ENCODE results near the gene TENM4. TPM values are rescaled to one million over a fixed set of nuclear protein-coding genes. Genes with fewer than 3 reads are reported as not detected.

Gene TENM4
- total RNA-seq, 1 experiment from 2014 or later = 25.0 TPM

DNA sequence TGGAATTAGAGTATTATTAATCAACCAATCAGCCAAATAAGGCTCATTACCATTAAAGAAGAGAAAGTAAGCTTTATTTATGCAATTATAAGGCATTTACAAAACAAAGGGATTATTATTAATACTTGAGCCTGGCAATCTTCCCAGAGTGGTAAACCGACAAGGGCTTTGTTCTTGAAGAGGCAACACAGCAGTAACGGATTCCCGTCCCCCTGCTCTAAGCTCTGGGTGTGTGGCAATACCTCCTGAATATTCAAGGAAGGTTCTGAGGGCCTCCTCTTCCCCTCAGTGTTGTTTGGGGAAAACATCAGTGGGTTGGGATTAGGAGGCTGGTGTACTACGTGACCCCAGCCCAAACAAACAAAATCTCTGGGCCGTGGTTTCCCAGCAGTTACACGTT, 176.5 kb downstream of the TENM4 start (continued):
- TF ChIP-seq SOX15 (CRISPR knock-in tag; IDR thresholded peaks at IDR 0.05) = no peak
- TF ChIP-seq GTF2I (CRISPR knock-in tag; conservative IDR thresholded peaks at IDR 0.05) = no peak
- TF ChIP-seq RORB (CRISPR knock-in tag; IDR thresholded peaks at IDR 0.05) = no peak

- Mint-ChIP-seq H3K36me3 (no peaks in the 10 kb centered on the region), H3K4me3 (no peak overlapping the region), H3K27me3 (ENCODE audit: low read depth) (no peaks in the 10 kb centered on the region), H3K9me3 (no peaks in the 10 kb centered on the region), H3K27ac (no peak overlapping the region), H3K4me1 (peaks cover 25% of the 10 kb centered on the region)
- CTCF ChIA-PET = no interaction called here
- DNase-seq (ENCODE audit: low spot score) (no peak), ATAC-seq (peak; percentile 62)
- POLR2A ChIA-PET = no interaction called here
- TF ChIP-seq, protein P1, sequence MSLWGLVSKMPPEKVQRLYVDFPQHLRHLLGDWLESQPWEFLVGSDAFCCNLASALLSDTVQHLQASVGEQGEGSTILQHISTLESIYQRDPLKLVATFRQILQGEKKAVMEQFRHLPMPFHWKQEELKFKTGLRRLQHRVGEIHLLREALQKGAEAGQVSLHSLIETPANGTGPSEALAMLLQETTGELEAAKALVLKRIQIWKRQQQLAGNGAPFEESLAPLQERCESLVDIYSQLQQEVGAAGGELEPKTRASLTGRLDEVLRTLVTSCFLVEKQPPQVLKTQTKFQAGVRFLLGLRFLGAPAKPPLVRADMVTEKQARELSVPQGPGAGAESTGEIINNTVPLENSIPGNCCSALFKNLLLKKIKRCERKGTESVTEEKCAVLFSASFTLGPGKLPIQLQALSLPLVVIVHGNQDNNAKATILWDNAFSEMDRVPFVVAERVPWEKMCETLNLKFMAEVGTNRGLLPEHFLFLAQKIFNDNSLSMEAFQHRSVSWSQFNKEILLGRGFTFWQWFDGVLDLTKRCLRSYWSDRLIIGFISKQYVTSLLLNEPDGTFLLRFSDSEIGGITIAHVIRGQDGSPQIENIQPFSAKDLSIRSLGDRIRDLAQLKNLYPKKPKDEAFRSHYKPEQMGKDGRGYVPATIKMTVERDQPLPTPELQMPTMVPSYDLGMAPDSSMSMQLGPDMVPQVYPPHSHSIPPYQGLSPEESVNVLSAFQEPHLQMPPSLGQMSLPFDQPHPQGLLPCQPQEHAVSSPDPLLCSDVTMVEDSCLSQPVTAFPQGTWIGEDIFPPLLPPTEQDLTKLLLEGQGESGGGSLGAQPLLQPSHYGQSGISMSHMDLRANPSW (CRISPR knock-in tag; conservative IDR thresholded peaks at IDR 0.05; ENCODE audit: low read depth) = no peak
- no peak for TF ChIP-seq SOX15 (CRISPR knock-in tag; IDR thresholded peaks at IDR 0.05)
- no peak for TF ChIP-seq ZNF396 (CRISPR knock-in tag; IDR thresholded peaks at IDR 0.05; ENCODE audit: borderline replicate concordance)
- TF ChIP-seq ESRRA (CRISPR knock-in tag; IDR thresholded peaks at IDR 0.05; ENCODE audit: borderline replicate concordance) = no peak
- no peak for TF ChIP-seq ATF1 (CRISPR knock-in tag; IDR thresholded peaks at IDR 0.05)
- TF ChIP-seq EMX1 (CRISPR knock-in tag; IDR thresholded peaks at IDR 0.05) = no peak
- TF ChIP-seq, protein P2, sequence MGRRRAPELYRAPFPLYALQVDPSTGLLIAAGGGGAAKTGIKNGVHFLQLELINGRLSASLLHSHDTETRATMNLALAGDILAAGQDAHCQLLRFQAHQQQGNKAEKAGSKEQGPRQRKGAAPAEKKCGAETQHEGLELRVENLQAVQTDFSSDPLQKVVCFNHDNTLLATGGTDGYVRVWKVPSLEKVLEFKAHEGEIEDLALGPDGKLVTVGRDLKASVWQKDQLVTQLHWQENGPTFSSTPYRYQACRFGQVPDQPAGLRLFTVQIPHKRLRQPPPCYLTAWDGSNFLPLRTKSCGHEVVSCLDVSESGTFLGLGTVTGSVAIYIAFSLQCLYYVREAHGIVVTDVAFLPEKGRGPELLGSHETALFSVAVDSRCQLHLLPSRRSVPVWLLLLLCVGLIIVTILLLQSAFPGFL (CRISPR knock-in tag; IDR thresholded peaks at IDR 0.05; ENCODE audit: borderline replicate concordance) = no peak
Measured at GRCh38 chr11:79263001-79263400, 177.8 kb downstream of the TENM4 start.

- DNase-seq (ENCODE audit: low spot score) (no peak), ATAC-seq (no peak)
- H3K9me3 Mint-ChIP-seq = no peaks in the 10 kb centered on the region
- no peak overlapping the region for H3K4me3 Mint-ChIP-seq
- no peak overlapping the region for H3K27ac Mint-ChIP-seq
- POLR2A ChIA-PET = no interaction called here
- TF ChIP-seq FOXK1 (CRISPR knock-in tag; IDR thresholded peaks at IDR 0.05) (no peak), ZNF138 (CRISPR knock-in tag; conservative IDR thresholded peaks at IDR 0.05) (no peak), KAT7 (CRISPR knock-in tag; IDR thresholded peaks at IDR 0.05; ENCODE audit: borderline replicate concordance) (no peak), RELA (CRISPR knock-in tag; IDR thresholded peaks at IDR 0.05; ENCODE audit: borderline replicate concordance) (no peak), ZNF232 (CRISPR knock-in tag; IDR thresholded peaks at IDR 0.05) (no peak), TCF7 (CRISPR knock-in tag; IDR thresholded peaks at IDR 0.05; ENCODE audit: low read depth) (no peak), GABPB1 (CRISPR knock-in tag; IDR thresholded peaks at IDR 0.05) (no peak), ZNF396 (CRISPR knock-in tag; IDR thresholded peaks at IDR 0.05; ENCODE audit: borderline replicate concordance) (no peak), JUN (CRISPR knock-in tag; IDR thresholded peaks at IDR 0.05) (no peak), HMGA2 (CRISPR knock-in tag; IDR thresholded peaks at IDR 0.05) (no peak)
- TF ChIP-seq, protein P3, sequence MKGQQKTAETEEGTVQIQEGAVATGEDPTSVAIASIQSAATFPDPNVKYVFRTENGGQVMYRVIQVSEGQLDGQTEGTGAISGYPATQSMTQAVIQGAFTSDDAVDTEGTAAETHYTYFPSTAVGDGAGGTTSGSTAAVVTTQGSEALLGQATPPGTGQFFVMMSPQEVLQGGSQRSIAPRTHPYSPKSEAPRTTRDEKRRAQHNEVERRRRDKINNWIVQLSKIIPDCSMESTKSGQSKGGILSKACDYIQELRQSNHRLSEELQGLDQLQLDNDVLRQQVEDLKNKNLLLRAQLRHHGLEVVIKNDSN (CRISPR knock-in tag; IDR thresholded peaks at IDR 0.05) = no peak
- H3K4me1 Mint-ChIP-seq = peaks cover 25% of the 10 kb centered on the region
- no peaks in the 10 kb centered on the region for H3K36me3 Mint-ChIP-seq
- H3K27me3 Mint-ChIP-seq (ENCODE audit: low read depth) = no peaks in the 10 kb centered on the region
- CTCF ChIA-PET = no interaction called here
Measured at GRCh38 chr11:79262221-79262620, 178.6 kb downstream of the TENM4 start.

- ATAC-seq = no peak
- ChIA-PET CTCF (interaction anchor here (1.4 kb wide), 1 partner anchor 8 kb away, joined by 3 read pairs; no protein-coding TSS in a partner anchor), POLR2A (no interaction called here)
- no peaks in the 10 kb centered on the region for H3K27me3 Mint-ChIP-seq (ENCODE audit: low read depth)
- H3K36me3 Mint-ChIP-seq = no peaks in the 10 kb centered on the region
- peaks cover 25% of the 10 kb centered on the region for H3K4me1 Mint-ChIP-seq
- no peak overlapping the region for H3K27ac Mint-ChIP-seq
- H3K4me3 Mint-ChIP-seq = no peak overlapping the region
- 0 out of 2 replicates have a peak, but pooled peaks cover 2% of the 10 kb centered on the region for H3K9me3 Mint-ChIP-seq
- DNase-seq (ENCODE audit: low spot score) = no peak
- TF ChIP-seq ELF4 (CRISPR knock-in tag; IDR thresholded peaks at IDR 0.05; ENCODE audit: low read depth) = no peak
- no peak for TF ChIP-seq JUN (CRISPR knock-in tag; IDR thresholded peaks at IDR 0.05)
- TF ChIP-seq, protein P4, sequence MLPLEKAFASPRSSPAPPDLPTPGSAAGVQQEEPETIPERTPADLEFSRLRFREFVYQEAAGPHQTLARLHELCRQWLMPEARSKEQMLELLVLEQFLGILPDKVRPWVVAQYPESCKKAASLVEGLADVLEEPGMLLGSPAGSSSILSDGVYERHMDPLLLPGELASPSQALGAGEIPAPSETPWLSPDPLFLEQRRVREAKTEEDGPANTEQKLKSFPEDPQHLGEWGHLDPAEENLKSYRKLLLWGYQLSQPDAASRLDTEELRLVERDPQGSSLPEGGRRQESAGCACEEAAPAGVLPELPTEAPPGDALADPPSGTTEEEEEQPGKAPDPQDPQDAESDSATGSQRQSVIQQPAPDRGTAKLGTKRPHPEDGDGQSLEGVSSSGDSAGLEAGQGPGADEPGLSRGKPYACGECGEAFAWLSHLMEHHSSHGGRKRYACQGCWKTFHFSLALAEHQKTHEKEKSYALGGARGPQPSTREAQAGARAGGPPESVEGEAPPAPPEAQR (CRISPR knock-in tag; IDR thresholded peaks at IDR 0.05) = no peak
- TF ChIP-seq, protein P5, sequence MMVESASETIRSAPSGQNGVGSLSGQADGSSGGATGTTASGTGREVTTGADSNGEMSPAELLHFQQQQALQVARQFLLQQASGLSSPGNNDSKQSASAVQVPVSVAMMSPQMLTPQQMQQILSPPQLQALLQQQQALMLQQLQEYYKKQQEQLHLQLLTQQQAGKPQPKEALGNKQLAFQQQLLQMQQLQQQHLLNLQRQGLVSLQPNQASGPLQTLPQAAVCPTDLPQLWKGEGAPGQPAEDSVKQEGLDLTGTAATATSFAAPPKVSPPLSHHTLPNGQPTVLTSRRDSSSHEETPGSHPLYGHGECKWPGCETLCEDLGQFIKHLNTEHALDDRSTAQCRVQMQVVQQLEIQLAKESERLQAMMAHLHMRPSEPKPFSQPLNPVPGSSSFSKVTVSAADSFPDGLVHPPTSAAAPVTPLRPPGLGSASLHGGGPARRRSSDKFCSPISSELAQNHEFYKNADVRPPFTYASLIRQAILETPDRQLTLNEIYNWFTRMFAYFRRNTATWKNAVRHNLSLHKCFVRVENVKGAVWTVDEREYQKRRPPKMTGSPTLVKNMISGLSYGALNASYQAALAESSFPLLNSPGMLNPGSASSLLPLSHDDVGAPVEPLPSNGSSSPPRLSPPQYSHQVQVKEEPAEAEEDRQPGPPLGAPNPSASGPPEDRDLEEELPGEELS (CRISPR knock-in tag; IDR thresholded peaks at IDR 0.05) = no peak
- TF ChIP-seq ESRRA (CRISPR knock-in tag; IDR thresholded peaks at IDR 0.05; ENCODE audit: borderline replicate concordance) = no peak
- no peak for TF ChIP-seq CREM (CRISPR knock-in tag; IDR thresholded peaks at IDR 0.05)
- TF ChIP-seq GRHL2 (CRISPR knock-in tag; IDR thresholded peaks at IDR 0.05; ENCODE audit: insufficient replicate concordance, severe bottlenecking) = no peak
- no peak for TF ChIP-seq ZNF423 (CRISPR knock-in tag; IDR thresholded peaks at IDR 0.05)
Measured at GRCh38 chr11:79261684-79262083, 179.1 kb downstream of the TENM4 start.

Data from WTC11 (cell line).